A549 (cell line): ENCODE data around the gene DUOX1. TPM values are rescaled to one million over a fixed set of nuclear protein-coding genes. Genes with fewer than 3 reads are reported as not detected.

Experiments
- ATAC-seq, 2 experiments: fragments of 200-7000 bp in 1 of 2; fragments of >200 bp in 1 of 2; cut with Nextera tagmentation in 1 of 2; cut with Tn5 transposase in 1 of 2; 3 replicates each; pipeline versions ENCODE4 v1.8.0 to v1.9.1; 2018 to 2020; ENCODE audit warnings: mild to moderate bottlenecking in 1 of 2, moderate library complexity in 1 of 2
- CTCF ChIA-PET: fragments of 300-600 bp; sonication (Branson Sonifier 250); formaldehyde crosslinking; extraction: SDS; loops from one replicate; lab custom pipeline; 2021; ENCODE audit warnings: antibody characterized with exemption, inconsistent platforms; lab: Yijun Ruan, JAX
- POLR2A ChIA-PET: fragments of 350-600 bp; formaldehyde crosslinking; extraction: SDS; loops from one replicate; lab custom pipeline; 2021; ENCODE audit warnings: antibody characterized with exemption, inconsistent platforms; lab: Yijun Ruan, JAX
- DNase-seq, 2 experiments: peaks; one replicate each; pipeline versions ENCODE4 v3.0.0 to v3.0.0-alpha.2; 2011 to 2016; ENCODE audit warnings: low read depth in 1 of 2, low spot score in 1 of 2
- FAIRE-seq: peaks from 2 replicates; lab custom pipeline; 2011; peaks lifted over from hg19 to GRCh38; lab: Jason Lieb, UNC
- H3K27ac ChIP-seq, 2 experiments: fragments of >200 bp; sonication (Bioruptor Twin); formaldehyde crosslinking; 3 replicates each; pipeline ENCODE4 v1.5.1; 2016 to 2017
- H3K4me1 ChIP-seq: fragments of >200 bp; sonication (Bioruptor Twin); formaldehyde crosslinking; 3 replicates; pipeline ENCODE4 v1.6.1; 2016
- H3K4me2 ChIP-seq: fragments of >200 bp; sonication (Bioruptor Twin); formaldehyde crosslinking; 3 replicates; pipeline ENCODE4 v1.6.1; 2016
- H3K4me3 ChIP-seq: fragments of >200 bp; sonication (Bioruptor Twin); formaldehyde crosslinking; 3 replicates; pipeline ENCODE4 v1.5.1; 2016
- H3K9me3 ChIP-seq: fragments of >200 bp; sonication (Bioruptor Twin); formaldehyde crosslinking; 3 replicates; pipeline ENCODE4 v1.6.1; 2016
- BCL3 ChIP-seq: fragments of >200 bp; sonication (Bioruptor Twin); formaldehyde crosslinking; IDR thresholded peaks from 3 replicates; pipeline ENCODE4 v1.6.1; 2016
- CBX8 ChIP-seq: fragments of 200-600 bp; sonication (generic); IDR thresholded peaks from 2 replicates; pipeline ENCODE4 v1.6.1; 2016
- CHD4 ChIP-seq: fragments of 200-600 bp; sonication (generic); IDR thresholded peaks from 2 replicates; pipeline ENCODE4 v1.6.1; 2016; ENCODE audit warnings: antibody characterized with exemption, mild to moderate bottlenecking, borderline replicate concordance
- CTCF ChIP-seq: fragments of >200 bp; sonication (Bioruptor Twin); formaldehyde crosslinking; IDR thresholded peaks from 3 replicates; pipeline ENCODE4 v1.5.1; 2016
- ELK1 ChIP-seq: fragments of 150-350 bp; IDR thresholded peaks from 2 replicates; pipeline ENCODE4 v1.6.1; 2014; ENCODE audit warnings: low read depth, mild to moderate bottlenecking, low read length
- FOSL2 ChIP-seq, 2 experiments: fragments of 450-650 bp in 1 of 2; fragments of >200 bp in 1 of 2; sonication (Bioruptor Twin) in 1 of 2; formaldehyde crosslinking; IDR thresholded peaks; 2 replicates each; pipeline versions ENCODE4 v1.5.0 to v1.6.1; 2016 to 2020; ENCODE audit warnings: mild to moderate bottlenecking in 1 of 2, moderate library complexity in 1 of 2
- FOXS1 ChIP-seq: fragments of 250-450 bp; sonication (Bioruptor Pico); IDR thresholded peaks from 2 replicates; pipeline ENCODE4 v1.5.0; 2020; ENCODE audit warnings: mild to moderate bottlenecking, moderate library complexity
- GATA3 ChIP-seq: IDR thresholded peaks from 2 replicates; pipeline ENCODE4 v1.6.1; 2012; ENCODE audit warnings: borderline replicate concordance
- HDAC2 ChIP-seq: fragments of 200-600 bp; sonication (generic); IDR thresholded peaks from 2 replicates; pipeline ENCODE4 v1.6.1; 2016
- HES2 ChIP-seq: fragments of >200 bp; sonication (Bioruptor Twin); formaldehyde crosslinking; IDR thresholded peaks from 2 replicates; pipeline ENCODE4 v1.6.1; 2016
- HEYL ChIP-seq: fragments of 250-450 bp; sonication (Bioruptor Pico); IDR thresholded peaks from 2 replicates; pipeline ENCODE4 v1.8.0; 2021; ENCODE audit warnings: mild to moderate bottlenecking, moderate library complexity
- HOXA7 ChIP-seq: fragments of 250-450 bp; sonication (Bioruptor Pico); IDR thresholded peaks from 2 replicates; pipeline ENCODE4 v1.5.0; 2020; ENCODE audit warnings: mild to moderate bottlenecking, moderate library complexity
- HOXB13 ChIP-seq: fragments of 250-450 bp; sonication (Bioruptor Pico); IDR thresholded peaks from 2 replicates; pipeline ENCODE4 v1.5.0; 2020; ENCODE audit warnings: low read depth, mild to moderate bottlenecking, moderate library complexity
- MAX ChIP-seq: IDR thresholded peaks from 2 replicates; pipeline ENCODE4 v1.6.1; 2012
- NR3C1 ChIP-seq: fragments of >200 bp; sonication (Bioruptor Twin); formaldehyde crosslinking; IDR thresholded peaks from 3 replicates; pipeline ENCODE4 v1.6.1; 2017
- PBX3 ChIP-seq: IDR thresholded peaks from 2 replicates; pipeline ENCODE4 v1.6.1; 2012
- REST ChIP-seq: fragments of 200-600 bp; sonication (generic); IDR thresholded peaks from 2 replicates; pipeline ENCODE4 v1.6.1; 2016; ENCODE audit warnings: antibody characterized with exemption, mild to moderate bottlenecking, moderate library complexity
- WGBS: methylation state at CpG from one replicate; pipeline ENCODE4 v1.1.6; 2017; ENCODE audit errors: missing lambda C conversion rate; 5-methylcytosine and 5-hydroxymethylcytosine counted together
- polyA plus RNA-seq, 4 experiments: library from polyadenylated mRNA; depleted of rRNA in 3 of 4; stranded (reverse); fragments of >200 nt; fragmentation: RNase III in 1 of 4; extraction: RNeasy Plus Mini Kit Qiagen cat#74134 plus additional on column Dnase treatment in 1 of 4; gene quantifications; 2 replicates in 3 of 4; 3 replicates in 1 of 4; pipeline ENCODE4 v1.2.3, GENCODE V29; 2011 to 2017

Gene DUOX1
- polyA plus RNA-seq, 2 of the 4 experiments (the other 2 are of a cell fraction): not detected

- CTCF ChIA-PET: interaction anchor here (0.9 kb wide), 1 partner anchor 14 kb away, joined by 3 read pairs; no protein-coding TSS in a partner anchor
- Histone ChIP-seq H3K4me2 (no peak overlapping the region), H3K4me3 (no peak overlapping the region), H3K27ac (no peak overlapping the region), H3K4me1 (no peaks in the 10 kb centered on the region), H3K9me3 (no peaks in the 10 kb centered on the region)
- DNase-seq (no peak), ATAC-seq (no peak), FAIRE-seq (no peak)
- no peak for TF ChIP-seq NR3C1
- TF ChIP-seq HDAC2: no peak
- no peak for TF ChIP-seq HOXB13
- TF ChIP-seq CTCF: no peak
- TF ChIP-seq GATA3: no peak
- TF ChIP-seq ELK1: no peak
- TF ChIP-seq HEYL (CRISPR knock-in tag): no peak
- no peak for TF ChIP-seq HOXA7 (CRISPR knock-in tag)
- WGBS: 69% methylated on average over 3 of the region's 3 CpGs
- POLR2A ChIA-PET: no interaction called here
Observed at GRCh38 chr15:45177285-45177684, 47.5 kb downstream of the DUOX1 start.

GRCh38 chr15:45179221-45179985 lies 49.6 kb downstream of the DUOX1 start:
- ATAC-seq: peak in 1 of 2 experiments; percentile 71; a peak in 3 of 6 replicates
- Histone ChIP-seq H3K4me1 (0 out of 3 replicates have a peak, but pooled peaks cover 4% of the 10 kb centered on the region), H3K4me3 (no peak overlapping the region), H3K4me2 (no peak overlapping the region)
- CTCF ChIA-PET: interaction anchor here (0.7 to 3.2 kb wide), 7 partner anchors 10 to 435 kb away, joined by 3 to 18 read pairs (median 3); no protein-coding TSS in a partner anchor
- POLR2A ChIA-PET: no interaction called here
- TF ChIP-seq CTCF (peak; percentile 25; the same call in 1 of the 3 replicates), NR3C1 (no peak)
- TF ChIP-seq, all 56 proteins: peak for 1
- FAIRE-seq: no peak
- no peak overlapping the region for H3K27ac ChIP-seq
- DNase-seq: peak; percentile 29 to 43
- 73% methylated on average over 10 of the region's 13 CpGs for WGBS
- H3K9me3 ChIP-seq: no peaks in the 10 kb centered on the region

- Histone ChIP-seq H3K4me1 (0 out of 3 replicates have a peak, but pooled peaks cover 4% of the 10 kb centered on the region), H3K9me3 (no peaks in the 10 kb centered on the region), H3K4me3 (no peak overlapping the region), H3K27ac (no peak overlapping the region), H3K4me2 (no peak overlapping the region)
- CTCF ChIA-PET: interaction anchor here (0.7 to 3.2 kb wide), 7 partner anchors 10 to 434 kb away, joined by 3 to 18 read pairs (median 4); no protein-coding TSS in a partner anchor
- no peak for TF ChIP-seq REST
- TF ChIP-seq MAX: no peak
- no peak for TF ChIP-seq FOSL2 (IDR thresholded peaks at IDR 0.05)
- no peak for TF ChIP-seq FOSL2 (CRISPR knock-in tag; IDR thresholded peaks at IDR 0.05)
- TF ChIP-seq BCL3: no peak
- no peak for TF ChIP-seq PBX3
- TF ChIP-seq HES2: no peak
- no peak for TF ChIP-seq CHD4
- no peak for TF ChIP-seq GATA3
- no peak for TF ChIP-seq FOXS1 (CRISPR knock-in tag)
- TF ChIP-seq CBX8: no peak
- POLR2A ChIA-PET: no interaction called here
- ATAC-seq (no peak), FAIRE-seq (no peak), DNase-seq (no peak)
- WGBS: 95% methylated on average over 7 of the region's 7 CpGs
Observed at GRCh38 chr15:45180201-45180600, 50.4 kb downstream of the DUOX1 start.
